Measurements from ENCODE around the gene ADCY9.
A peak's percentile ranks its signal among the peaks of the same experiment; 100 is the strongest.

ADCY9 gene

DNA sequence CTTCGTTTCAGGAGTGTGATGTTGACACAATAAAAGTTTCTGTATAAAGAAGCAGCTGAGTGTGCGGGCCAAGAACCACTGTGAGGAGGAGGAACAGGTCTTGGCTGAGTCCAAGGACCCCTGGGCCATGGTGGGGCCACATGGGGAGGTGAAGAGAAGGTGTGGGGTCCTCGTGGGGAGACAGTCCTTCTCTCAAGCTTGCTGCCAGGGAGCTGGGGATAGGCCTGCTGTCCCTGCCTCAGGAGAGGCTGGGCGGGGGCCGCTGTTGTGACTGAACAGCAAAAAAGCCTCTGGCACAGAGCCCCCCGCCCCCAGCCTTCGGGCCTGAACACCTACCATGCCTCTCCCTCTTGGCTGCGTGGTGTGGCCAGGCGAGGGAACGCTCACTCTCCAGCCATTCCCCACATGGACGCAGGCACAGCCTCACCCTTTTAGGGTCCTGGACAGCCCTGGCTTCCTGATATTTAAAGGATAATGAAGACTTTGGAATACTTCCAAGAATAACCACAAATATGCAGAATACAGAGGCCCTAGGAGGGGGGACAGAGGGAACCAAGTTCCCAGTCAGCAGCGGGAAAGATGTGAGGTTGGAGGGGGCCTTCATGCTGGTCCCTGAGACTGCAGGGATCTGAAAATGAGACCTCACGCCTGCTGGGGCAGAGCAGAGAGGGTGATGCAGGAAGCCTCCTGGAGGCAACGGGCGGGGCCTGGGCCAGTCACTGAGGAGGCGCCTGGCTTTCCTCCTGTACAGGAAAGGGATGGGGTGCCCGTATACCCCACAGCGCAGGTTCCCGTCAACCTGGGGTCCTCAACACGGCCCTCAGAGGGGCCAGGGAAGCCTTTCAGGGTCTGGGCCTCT, 135.8 kb downstream of the ADCY9 start:
- TF ChIP-seq, protein P1, sequence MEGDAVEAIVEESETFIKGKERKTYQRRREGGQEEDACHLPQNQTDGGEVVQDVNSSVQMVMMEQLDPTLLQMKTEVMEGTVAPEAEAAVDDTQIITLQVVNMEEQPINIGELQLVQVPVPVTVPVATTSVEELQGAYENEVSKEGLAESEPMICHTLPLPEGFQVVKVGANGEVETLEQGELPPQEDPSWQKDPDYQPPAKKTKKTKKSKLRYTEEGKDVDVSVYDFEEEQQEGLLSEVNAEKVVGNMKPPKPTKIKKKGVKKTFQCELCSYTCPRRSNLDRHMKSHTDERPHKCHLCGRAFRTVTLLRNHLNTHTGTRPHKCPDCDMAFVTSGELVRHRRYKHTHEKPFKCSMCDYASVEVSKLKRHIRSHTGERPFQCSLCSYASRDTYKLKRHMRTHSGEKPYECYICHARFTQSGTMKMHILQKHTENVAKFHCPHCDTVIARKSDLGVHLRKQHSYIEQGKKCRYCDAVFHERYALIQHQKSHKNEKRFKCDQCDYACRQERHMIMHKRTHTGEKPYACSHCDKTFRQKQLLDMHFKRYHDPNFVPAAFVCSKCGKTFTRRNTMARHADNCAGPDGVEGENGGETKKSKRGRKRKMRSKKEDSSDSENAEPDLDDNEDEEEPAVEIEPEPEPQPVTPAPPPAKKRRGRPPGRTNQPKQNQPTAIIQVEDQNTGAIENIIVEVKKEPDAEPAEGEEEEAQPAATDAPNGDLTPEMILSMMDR (IDR thresholded peaks at IDR 0.05) = no peak
- Mint-ChIP-seq H3K4me1 (peaks cover 13% of the 10 kb centered on the region), H3K9me3 (no peaks in the 10 kb centered on the region), H3K36me3 (ENCODE audit: low read depth) (peaks cover 6% of the 10 kb centered on the region), H3K27ac (peak overlapping the region; percentile 61), H3K27me3 (ENCODE audit: low read depth, poor library complexity) (peaks cover 29% of the 10 kb centered on the region), H3K4me3 (no peak overlapping the region)
- no peak for DNase-seq

DNA sequence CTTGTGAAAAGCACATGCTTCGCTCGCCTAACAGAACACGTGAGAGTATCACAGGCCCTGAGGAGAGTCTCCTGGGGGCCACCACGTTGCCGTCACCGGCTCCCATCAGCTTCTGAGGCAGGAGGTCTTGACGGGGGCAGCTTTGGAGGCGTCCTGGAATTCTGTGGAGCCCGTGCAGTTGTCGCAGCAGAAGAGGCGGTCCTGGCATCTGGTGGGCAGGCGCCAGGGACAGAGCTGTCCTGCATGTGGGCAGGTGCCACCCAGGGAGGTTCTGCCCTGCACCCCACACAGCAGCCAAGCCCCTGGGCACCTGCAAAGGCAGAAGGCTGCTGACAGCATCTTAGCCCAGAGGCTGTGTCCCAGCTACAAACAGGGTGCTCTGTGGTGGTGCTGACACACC, 136.7 kb downstream of the ADCY9 start:
- Mint-ChIP-seq H3K36me3 (ENCODE audit: low read depth) (peaks cover 6% of the 10 kb centered on the region), H3K4me1 (peaks cover 13% of the 10 kb centered on the region)

DNA sequence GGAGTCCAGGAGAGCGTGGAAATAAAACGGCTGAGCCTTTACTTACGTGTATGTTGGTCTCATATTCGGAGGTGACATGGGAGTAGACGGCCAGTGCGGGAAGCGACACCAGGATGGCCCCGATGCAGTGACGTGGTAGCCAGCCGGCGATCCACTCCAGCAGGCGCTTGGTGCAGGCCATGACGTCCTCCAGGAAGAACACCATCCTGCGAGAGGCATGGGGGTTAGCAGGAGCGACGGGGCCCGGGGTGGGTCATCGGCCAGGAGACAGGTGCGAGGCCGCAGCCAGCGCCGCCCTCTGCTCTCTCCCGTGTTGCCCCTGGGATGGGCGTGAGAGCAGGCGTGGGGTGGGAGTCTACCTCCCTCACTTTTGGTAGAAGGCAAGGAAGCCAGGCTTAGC, 137.2 kb downstream of the ADCY9 start:
- H3K27ac Mint-ChIP-seq = no peak overlapping the region
- no peaks in the 10 kb centered on the region for H3K9me3 Mint-ChIP-seq
- TF ChIP-seq, protein P1 (IDR thresholded peaks at IDR 0.05) = no peak
- peaks cover 6% of the 10 kb centered on the region for H3K36me3 Mint-ChIP-seq (ENCODE audit: low read depth)
- H3K4me1 Mint-ChIP-seq = peaks cover 13% of the 10 kb centered on the region
- no peak for DNase-seq
- no peak overlapping the region for H3K4me3 Mint-ChIP-seq
- peaks cover 29% of the 10 kb centered on the region for H3K27me3 Mint-ChIP-seq (ENCODE audit: low read depth, poor library complexity)

More for the DNA sequence above, 136.7 kb downstream of the ADCY9 start:
- Mint-ChIP-seq H3K27ac (no peak overlapping the region), H3K27me3 (ENCODE audit: low read depth, poor library complexity) (peaks cover 29% of the 10 kb centered on the region), H3K9me3 (no peaks in the 10 kb centered on the region), H3K4me3 (no peak overlapping the region)
- TF ChIP-seq, protein P1 (IDR thresholded peaks at IDR 0.05) = no peak
- no peak for DNase-seq

DNA sequence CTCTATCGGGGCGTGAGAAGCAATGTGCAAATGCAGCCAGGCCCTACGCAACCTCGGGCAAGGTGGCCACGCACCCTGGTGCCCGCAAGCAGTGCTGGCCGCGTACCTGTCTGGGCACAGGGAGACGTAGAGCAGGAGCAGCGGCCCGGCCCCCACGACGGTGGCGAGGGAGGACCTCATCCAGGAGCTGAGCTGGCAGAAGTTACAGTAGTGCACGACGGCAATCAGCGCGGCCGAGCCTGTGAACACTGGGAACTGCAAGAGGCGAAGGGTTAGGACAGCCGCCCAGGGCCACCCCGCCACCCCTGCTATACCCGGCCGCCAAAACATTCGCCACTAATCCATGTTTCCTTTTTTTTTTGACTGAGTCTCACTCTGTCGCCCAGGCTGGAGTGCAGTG, 138.9 kb downstream of the ADCY9 start:
- no peak overlapping the region for H3K4me3 Mint-ChIP-seq
- TF ChIP-seq, protein P1 (IDR thresholded peaks at IDR 0.05) = no peak
- H3K9me3 Mint-ChIP-seq = no peaks in the 10 kb centered on the region
- H3K27ac Mint-ChIP-seq = no peak overlapping the region
- DNase-seq = no peak
- H3K36me3 Mint-ChIP-seq (ENCODE audit: low read depth) = peaks cover 6% of the 10 kb centered on the region
- peaks cover 5% of the 10 kb centered on the region for H3K4me1 Mint-ChIP-seq
- H3K27me3 Mint-ChIP-seq (ENCODE audit: low read depth, poor library complexity) = peaks cover 16% of the 10 kb centered on the region

DNA sequence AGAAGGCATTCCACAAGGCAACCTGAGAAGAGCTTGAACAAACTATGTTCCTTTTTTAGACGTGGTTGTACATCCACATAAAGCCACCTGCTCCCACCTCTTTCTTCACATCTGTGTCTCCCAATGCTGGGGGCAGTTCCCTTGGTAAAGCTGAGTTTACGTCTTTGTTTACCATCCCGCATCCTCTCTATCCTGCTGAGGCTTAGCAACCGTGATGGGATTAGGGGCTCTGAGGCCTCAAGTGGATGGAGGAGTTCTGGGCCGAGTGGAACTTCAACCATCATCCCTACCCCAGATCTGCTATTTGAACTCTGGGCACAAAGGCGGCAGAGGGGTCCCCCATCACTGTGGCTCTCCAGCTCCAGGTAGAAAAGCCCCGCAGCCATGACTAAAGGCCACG, 141.5 kb downstream of the ADCY9 start:
- no peak for DNase-seq
- H3K27me3 Mint-ChIP-seq (ENCODE audit: low read depth, poor library complexity) = peaks cover 5% of the 10 kb centered on the region
- H3K4me1 Mint-ChIP-seq = peaks cover 5% of the 10 kb centered on the region
- TF ChIP-seq, protein P1 (IDR thresholded peaks at IDR 0.05) = no peak
- H3K4me3 Mint-ChIP-seq = no peak overlapping the region
- peaks cover 6% of the 10 kb centered on the region for H3K36me3 Mint-ChIP-seq (ENCODE audit: low read depth)
- no peaks in the 10 kb centered on the region for H3K9me3 Mint-ChIP-seq
- no peak overlapping the region for H3K27ac Mint-ChIP-seq

DNA sequence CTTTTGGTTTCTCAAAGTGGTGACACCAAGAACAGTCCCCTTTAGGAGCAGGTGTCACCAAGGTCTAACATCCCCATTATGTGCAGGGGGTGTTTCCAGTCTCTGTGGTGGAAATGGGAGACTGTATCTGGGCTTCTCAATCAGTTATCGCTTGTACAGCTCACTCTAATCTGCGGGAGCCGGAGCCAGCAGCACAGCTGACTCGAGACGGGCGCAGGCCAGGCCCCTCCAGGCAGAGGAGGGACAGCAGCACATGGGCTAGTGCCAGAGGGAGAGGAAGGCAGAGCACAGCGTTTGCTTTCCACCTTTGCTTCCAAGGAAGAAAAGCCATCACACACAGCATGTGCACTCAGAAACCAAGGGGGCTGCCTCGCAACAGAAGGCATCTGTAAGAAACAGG, 144.5 kb downstream of the ADCY9 start:
- TF ChIP-seq, protein P1 (IDR thresholded peaks at IDR 0.05) = no peak
- no peak overlapping the region for H3K4me3 Mint-ChIP-seq
- peaks cover under 1% of the 10 kb centered on the region for H3K9me3 Mint-ChIP-seq
- peaks cover 6% of the 10 kb centered on the region for H3K36me3 Mint-ChIP-seq (ENCODE audit: low read depth)
- DNase-seq = no peak
- H3K4me1 Mint-ChIP-seq = no peaks in the 10 kb centered on the region
- no peak overlapping the region for H3K27ac Mint-ChIP-seq
- peaks cover under 1% of the 10 kb centered on the region for H3K27me3 Mint-ChIP-seq (ENCODE audit: low read depth, poor library complexity)
